CD4-positive, alpha-beta T cell treated with Interleukin-15 for 4 hours (primary cell): ENCODE results near the gene MTR.
A peak's percentile ranks its signal among the peaks of the same experiment; 100 is the strongest.

Experiments
- DNase-seq: peaks from one replicate; pipeline ENCODE4 v3.0.0-alpha.2; 2020; ENCODE audit warnings: low spot score

The MTR gene

GRCh38 chr1:236864996-236865817 is 70.1 kb downstream of the MTR start:
- no peak for DNase-seq

GRCh38 chr1:236865818-236866155 is 70.7 kb downstream of the MTR start:
- DNase-seq = no peak

GRCh38 chr1:236868625-236869467 is 73.8 kb downstream of the MTR start:
- DNase-seq = peak; percentile 45

- no peak for DNase-seq
These were observed 74.8 kb downstream of the MTR start for GRCh38 chr1:236869911-236870310.

- no peak for DNase-seq
These were observed 75.6 kb downstream of the MTR start for GRCh38 chr1:236870721-236871120.

- no peak for DNase-seq
These were observed 77.1 kb downstream of the MTR start for GRCh38 chr1:236872075-236872666.

GRCh38 chr1:236875975-236876374 is 80.9 kb downstream of the MTR start:
- DNase-seq = no peak

- DNase-seq = no peak
These were observed 82.6 kb downstream of the MTR start for GRCh38 chr1:236877661-236878060.

- DNase-seq = no peak
These were observed 85.1 kb downstream of the MTR start for GRCh38 chr1:236880209-236880608.

GRCh38 chr1:236882678-236883077 is 87.6 kb downstream of the MTR start:
- DNase-seq = no peak

GRCh38 chr1:236886199-236886598 is 91.1 kb downstream of the MTR start:
- DNase-seq = no peak

GRCh38 chr1:236887081-236887480 is 92.0 kb downstream of the MTR start:
- DNase-seq = no peak

- DNase-seq = no peak
These were observed 93.0 kb downstream of the MTR start for GRCh38 chr1:236888126-236888525.

- no peak for DNase-seq
These were observed 93.8 kb downstream of the MTR start for GRCh38 chr1:236888903-236889302.

- no peak for DNase-seq
These were observed 95.3 kb downstream of the MTR start for GRCh38 chr1:236890152-236891056.

GRCh38 chr1:236893626-236894545 is 98.8 kb downstream of the MTR start:
- DNase-seq = no peak

- no peak for DNase-seq
These were observed 100.7 kb downstream of the MTR start for GRCh38 chr1:236895665-236896387.

- DNase-seq = no peak
These were observed 101.6 kb downstream of the MTR start for GRCh38 chr1:236896716-236897115.

- no peak for DNase-seq
These were observed 110.0 kb downstream of the MTR start for GRCh38 chr1:236904892-236905741.
